ENCODE results near the gene BBS2.
A peak's percentile ranks its signal among the peaks of the same experiment; 100 is the strongest.

The BBS2 gene

DNA sequence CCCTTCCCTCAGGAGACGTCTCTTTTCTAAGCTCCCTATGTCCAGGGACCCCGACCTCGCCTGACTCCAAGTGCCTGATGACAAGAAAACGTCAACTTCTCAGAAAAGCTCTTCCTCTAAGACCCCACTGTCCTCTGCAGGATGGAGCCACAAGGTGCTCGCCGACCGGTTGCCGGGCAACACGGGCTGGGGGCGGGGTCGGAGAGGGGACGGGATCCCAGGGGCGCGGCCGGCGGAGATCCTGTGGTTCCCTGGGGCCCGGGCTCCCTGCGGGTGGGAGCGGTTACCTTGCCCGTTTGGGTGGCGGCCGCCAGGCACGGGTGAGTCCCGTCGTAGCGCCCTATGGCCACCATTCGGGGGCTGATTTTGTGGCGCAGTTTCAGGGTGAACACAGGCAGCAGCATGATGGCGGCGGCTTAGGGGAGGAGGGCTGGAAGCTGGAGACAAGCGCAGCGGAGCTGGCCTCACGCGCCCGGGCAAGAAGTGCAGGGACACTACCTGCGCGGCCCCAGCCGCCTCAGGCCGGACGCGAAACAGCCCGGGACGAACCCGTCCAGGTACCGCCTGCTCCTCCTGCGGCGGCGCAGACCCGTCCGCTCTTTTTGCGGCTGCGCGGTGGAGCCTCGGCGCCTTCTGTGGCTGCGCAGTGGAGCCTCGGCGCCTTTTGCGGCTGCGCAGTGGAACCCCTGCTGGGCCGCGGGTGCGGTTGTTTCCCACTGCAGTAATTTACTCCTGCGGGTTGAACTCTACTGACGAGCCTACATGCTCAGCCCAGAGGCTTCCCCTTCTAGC lies at the start of gene BBS2:
BBS2 (minus strand) TSS at position 566 of the 792 bp plus-strand sequence; CDS start at position 404, 162 bp downstream.
- peak; percentile 90 for DNase-seq

DNA sequence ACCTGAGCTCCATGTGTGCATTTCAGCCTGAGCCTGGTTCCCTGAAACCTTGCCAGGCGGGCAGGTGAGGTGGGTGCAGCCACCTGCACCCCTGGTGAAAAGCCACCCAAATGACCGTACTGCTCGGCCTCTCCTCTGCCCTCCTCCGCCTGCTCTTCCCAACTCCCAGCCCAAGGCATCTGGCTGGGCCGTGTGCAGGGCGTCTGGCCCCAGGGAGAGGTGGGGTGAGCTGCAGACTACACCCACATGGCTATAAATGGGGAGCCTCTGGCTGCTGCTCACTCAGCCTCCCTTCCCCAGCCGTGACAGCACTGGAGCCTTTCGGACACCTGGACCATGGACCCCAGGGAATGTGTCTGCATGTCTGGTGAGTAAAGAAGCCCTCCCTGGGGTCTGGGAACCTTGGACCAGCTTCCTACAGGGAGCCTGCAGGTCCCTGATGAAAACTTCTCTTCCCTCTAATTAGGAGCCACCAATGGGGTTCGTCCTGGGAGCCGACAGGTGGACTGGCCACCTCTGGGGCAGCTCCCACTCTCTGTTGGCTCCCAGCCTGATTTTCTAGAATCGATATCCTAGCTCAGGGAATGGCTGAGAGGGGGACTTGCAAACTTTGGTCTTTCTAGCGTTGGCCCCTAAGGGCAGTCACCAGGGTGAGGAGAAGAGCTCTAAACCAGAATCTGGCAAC lies 45.1 kb upstream of the BBS2 start, which contains the start of gene MT4:
MT4 (plus strand) TSS at position 281 of the 685 bp plus-strand sequence; CDS start at position 337, 56 bp downstream.
- no peak for DNase-seq

GRCh38 chr16:56561126-56561525 lies 41.3 kb upstream of the BBS2 start:
- no peak for DNase-seq

DNA sequence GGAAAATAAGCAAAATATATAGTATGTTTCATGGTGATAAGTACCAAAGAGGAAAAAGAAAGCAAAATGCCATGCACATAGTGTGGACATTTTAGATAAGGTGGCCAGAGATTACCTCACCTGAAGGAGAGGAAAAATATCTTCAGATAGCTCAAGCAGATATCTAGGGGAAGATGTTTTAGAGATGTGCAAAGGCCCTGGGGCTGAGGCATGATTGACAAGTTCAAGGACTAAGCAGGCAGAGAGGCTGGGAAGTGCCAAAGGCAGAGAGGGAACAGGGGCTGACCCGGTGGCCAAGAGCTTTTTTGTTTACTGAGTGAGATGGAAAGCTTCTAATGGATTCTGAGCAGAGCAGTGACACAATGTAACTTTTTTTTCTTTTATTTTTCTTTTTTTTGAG lies 40.6 kb upstream of the BBS2 start:
- no peak for DNase-seq

GRCh38 chr16:56559109-56559508 lies 39.3 kb upstream of the BBS2 start:
- no peak for DNase-seq

- no peak for DNase-seq
Measured at GRCh38 chr16:56558024-56558747, 38.4 kb upstream of the BBS2 start.

- no peak for DNase-seq
Measured at GRCh38 chr16:56554441-56554840, 34.6 kb upstream of the BBS2 start.

GRCh38 chr16:56551796-56552738 lies 32.2 kb upstream of the BBS2 start:
- DNase-seq, result no peak

DNA sequence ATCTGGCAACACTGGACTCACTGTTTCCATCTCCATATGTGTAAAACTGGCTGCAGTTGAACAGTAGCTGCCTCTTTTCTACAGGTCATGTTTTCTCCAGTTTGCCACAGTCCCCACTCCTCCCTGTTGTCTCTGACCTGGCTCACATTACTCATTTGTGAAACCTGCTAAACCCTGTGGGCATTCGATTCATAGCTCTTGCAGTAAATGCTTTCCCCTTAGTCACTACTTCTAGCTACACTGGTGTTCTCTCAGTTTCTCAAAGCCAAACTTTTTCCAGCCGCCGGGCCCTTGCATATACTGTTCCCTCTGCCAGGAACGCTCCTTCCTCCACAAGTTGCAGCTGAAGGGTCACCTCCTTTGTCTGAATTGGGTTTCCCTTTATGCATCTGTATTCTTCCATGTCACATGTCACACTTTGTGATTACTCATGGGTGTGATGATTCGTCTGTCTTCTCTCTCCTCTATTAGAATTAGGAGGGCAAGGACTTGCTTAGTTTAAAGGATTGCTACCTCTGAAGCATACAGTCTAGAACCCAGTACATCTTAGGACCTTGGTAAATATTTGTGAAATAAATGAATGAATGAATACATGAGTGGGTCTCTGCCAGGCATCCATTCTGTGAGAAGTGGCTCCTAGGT lies 30.0 kb upstream of the BBS2 start:
- no peak for DNase-seq

DNA sequence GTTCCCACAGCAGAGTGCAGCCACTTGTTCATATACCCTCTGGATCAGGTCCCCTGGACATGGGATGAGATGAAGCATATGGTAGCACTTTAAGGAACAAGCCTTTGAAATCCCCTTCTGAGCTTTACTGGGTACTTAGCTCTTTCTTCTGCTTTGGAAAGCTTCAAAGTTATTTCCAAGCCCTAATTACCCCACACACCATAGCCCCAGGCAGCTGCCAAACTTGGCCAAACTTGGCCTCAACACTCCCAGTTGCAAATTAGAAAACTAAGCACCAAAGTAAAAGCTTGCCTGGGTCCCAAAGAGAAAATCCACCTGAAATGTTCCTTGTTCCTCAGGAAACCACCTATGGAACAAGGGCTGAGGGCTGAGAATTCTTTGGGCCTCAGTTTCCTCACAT lies 29.3 kb upstream of the BBS2 start:
- DNase-seq, result no peak

GRCh38 chr16:56547949-56548567 lies 28.2 kb upstream of the BBS2 start:
- no peak for DNase-seq

DNA sequence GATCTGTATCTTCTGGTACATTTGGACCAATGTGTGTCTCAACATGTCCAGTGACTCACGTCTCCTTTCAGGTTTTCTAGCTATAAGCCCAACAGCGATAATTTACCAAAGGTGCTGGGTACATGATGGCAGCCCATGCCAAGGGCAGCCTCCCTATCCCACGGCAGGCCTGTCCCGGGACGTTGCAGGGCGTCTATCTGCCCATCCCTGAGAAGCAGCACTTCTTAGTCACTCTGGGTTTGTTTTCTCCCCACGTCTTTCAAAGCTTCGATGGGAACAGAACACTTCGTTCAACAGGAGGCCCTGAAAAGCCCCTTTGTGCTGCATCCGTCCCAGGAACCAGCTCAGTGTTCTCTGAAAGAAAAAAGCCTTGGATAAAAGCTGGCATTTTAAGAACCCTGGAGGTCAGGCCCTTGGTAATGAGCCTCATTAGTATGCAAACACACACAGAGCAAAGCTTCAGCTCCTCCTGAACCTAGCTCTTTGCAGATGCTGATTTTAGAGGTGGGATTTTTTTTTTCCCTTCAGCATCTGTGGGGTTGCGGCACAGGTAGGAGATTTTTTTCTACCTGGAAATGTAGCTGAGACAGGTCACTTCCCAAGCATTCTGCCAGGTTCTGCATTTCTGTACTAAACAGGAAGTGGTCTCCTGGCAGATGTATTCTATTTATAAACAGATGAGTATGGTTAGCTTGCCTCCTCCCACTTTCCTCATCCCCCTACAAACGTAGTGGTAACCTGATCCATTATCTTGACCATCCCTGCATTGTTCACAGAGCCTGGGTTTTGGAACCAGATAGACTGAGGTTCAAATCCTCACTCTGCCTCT lies 27.5 kb upstream of the BBS2 start:
- no peak for DNase-seq

GRCh38 chr16:56542039-56542438 lies 22.2 kb upstream of the BBS2 start:
- DNase-seq, result no peak

GRCh38 chr16:56539656-56540055 lies 19.8 kb upstream of the BBS2 start:
- no peak for DNase-seq

DNA sequence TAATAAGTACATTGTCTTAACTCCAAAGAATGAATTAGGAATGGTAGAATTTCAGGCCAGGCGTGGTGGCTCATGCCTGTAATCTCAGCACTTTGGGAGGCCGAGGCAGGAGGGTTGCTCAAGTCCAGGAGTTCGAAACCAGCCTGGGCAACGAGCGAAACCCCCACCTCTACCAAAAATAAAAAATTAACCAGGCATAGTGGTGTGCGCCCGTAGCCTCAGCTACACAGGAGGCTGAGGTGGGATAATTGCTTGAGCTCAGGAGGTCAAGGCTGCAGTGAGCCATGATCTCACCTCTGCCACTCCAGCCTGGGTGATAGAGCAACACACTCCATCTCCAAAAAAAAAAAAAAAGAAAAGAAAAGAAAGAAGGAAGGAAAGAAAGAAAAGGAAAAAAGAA lies 18.5 kb upstream of the BBS2 start:
- DNase-seq, result no peak

- DNase-seq, result no peak
Measured at GRCh38 chr16:56534847-56535383, 15.1 kb upstream of the BBS2 start.

GRCh38 chr16:56532714-56533113 lies 12.9 kb upstream of the BBS2 start:
- no peak for DNase-seq

- no peak for DNase-seq
Measured at GRCh38 chr16:56530872-56531271, 11.0 kb upstream of the BBS2 start.

DNA sequence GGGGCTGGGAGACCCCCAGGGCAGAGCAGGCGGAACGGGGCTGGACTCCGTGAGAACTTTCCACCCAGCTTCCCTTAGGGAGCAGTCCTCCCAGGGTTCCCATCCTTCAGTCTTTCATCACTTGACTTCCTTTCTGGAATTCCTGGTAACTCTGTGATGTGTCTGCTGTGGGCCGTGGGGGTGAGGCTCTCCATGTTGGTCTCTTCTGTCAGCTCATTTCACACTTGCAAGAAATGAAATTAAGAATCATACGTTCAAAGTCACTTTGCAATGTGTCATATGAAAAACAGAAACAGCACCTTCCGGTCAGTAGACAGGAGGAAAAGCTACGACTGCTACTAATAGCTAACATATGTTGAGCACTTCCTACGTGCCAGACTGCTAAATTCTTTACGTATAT lies 5.4 kb upstream of the BBS2 start:
- DNase-seq, result no peak

DNA sequence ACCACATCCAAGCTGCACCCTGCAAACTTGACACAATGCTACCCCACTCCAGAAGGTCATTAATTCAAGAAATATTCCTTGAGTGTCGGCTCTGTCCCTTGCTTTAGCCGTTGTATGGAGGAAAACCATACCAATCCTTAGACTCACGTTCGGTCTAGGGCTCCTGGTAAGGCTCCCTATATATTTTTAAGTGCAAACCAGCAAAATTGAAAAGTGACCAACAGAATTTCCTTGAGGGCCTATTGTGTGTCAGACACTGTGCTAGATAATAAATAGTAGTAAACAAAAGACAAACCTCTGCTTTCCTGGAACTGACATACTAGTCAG lies 390 bp upstream of the BBS2 start:
- DNase-seq, result no peak
